ENCODE results near the gene KIF26A. TPM values are rescaled to one million over a fixed set of nuclear protein-coding genes. Genes with fewer than 3 reads are reported as not detected.

KIF26A gene
- total RNA-seq, 4 donors from 2014 or later, result 4.6 to 7.2 (median 5.6) TPM

DNA sequence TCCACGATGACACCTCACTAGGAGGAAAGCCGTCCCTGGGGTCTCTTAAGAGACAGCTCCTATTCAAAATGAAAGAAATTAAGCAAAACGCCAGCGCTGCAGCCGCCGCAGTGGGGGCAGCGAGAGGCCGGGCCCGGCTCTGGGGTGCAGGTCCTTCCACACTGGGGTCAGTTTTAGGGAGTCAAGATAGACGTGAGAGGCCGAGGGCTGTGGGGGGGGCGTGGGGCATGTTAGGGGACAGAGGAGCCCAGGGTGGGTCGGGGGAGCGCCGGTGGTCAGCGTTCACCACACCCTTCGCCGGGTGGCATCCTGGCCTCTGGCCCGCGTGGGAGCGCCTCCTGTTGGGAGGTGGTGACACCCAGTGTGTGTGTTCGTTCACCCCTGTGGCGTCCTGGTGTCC is 25.7 kb downstream of the KIF26A start:
- H3K4me1 ChIP-seq, result peaks cover 0 to 10% (median 0%) of the 10 kb centered on the region in 4 donors
- no peak overlapping the region for H3K27ac ChIP-seq (replicated peaks in 1 of 4)
- peaks cover 0 to 8% (median 0%) of the 10 kb centered on the region in 4 donors for H3K27me3 ChIP-seq
- TF ChIP-seq CTCF (IDR thresholded peaks at IDR 0.05) (no peak), POLR2A (IDR thresholded peaks at IDR 0.05; ENCODE audit: low read depth) (no peak), EP300 (IDR thresholded peaks at IDR 0.05) (no peak), POLR2AphosphoS5 (IDR thresholded peaks at IDR 0.05) (no peak)
- H3K9me3 ChIP-seq, result no peaks in the 10 kb centered on the region
- H3K4me3 ChIP-seq, result no peak overlapping the region
- intact Hi-C loops (cut with DNase I), result no loop called here
- 82% methylated on average over 14 of the region's 23 CpGs for WGBS
- no peaks in the 10 kb centered on the region for H3K36me3 ChIP-seq
- no peak for DNase-seq (ENCODE audit: extremely low spot score)

DNA sequence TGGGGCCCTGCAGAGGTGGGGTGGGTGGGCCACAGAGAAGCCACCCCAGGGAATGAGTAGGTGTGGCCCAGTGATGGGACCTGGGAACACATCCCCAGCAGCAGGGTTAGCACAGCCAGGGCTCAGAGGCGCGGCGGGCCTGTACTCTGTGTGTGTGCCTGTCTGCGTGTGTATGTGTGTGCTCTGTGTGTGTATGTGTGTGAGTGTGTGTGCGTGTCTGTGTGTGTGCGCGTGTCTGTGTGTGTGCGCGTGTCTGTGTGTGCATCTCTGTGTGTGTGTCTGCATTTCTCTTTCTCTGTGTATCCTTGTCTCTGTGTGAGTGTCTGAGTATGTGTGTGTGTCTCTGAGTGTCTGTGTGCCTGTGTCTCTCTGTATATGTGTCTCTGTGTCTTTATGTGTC is 26.1 kb downstream of the KIF26A start:
- intact Hi-C loops (cut with DNase I), result no loop called here
- no peak for DNase-seq (ENCODE audit: extremely low spot score)
- 83% methylated on average over 9 of the region's 9 CpGs for WGBS

DNA sequence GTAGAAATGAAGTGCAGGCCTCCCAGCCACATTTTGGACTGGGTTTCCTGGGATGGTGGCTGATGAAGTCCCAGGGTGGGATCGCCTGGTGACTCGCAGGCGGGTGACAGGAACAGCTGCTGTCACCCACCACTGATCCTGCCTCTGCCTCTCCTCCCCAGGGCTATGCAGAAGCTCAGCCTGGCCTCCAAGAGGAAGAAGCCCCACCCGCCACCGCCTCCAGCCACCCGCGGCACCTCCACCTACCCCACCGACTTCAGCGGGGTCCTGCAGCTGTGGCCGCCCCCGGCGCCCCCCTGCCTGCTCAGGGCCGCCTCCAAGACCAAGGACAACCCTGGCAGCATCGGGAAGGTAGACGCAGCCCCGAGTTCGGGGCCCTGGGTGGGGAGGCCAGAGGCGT is 28.3 kb downstream of the KIF26A start:
- WGBS, result 100% methylated on average over 1 of the region's 18 CpGs
- TF ChIP-seq CTCF (IDR thresholded peaks at IDR 0.05) (no peak), POLR2AphosphoS5 (IDR thresholded peaks at IDR 0.05) (no peak), POLR2A (IDR thresholded peaks at IDR 0.05; ENCODE audit: low read depth) (no peak), EP300 (IDR thresholded peaks at IDR 0.05) (no peak)
- H3K36me3 ChIP-seq, result no peaks in the 10 kb centered on the region
- H3K27me3 ChIP-seq, result peaks cover 0 to 15% (median 0%) of the 10 kb centered on the region in 4 donors
- intact Hi-C loops (cut with DNase I), result no loop called here
- DNase-seq (ENCODE audit: extremely low spot score), result no peak
- no peak overlapping the region for H3K27ac ChIP-seq (replicated peaks in 1 of 4)
- H3K9me3 ChIP-seq, result no peaks in the 10 kb centered on the region
- H3K4me3 ChIP-seq, result no peak overlapping the region
- peaks cover 0 to 24% (median 0%) of the 10 kb centered on the region in 4 donors for H3K4me1 ChIP-seq

More for the DNA sequence above, 26.1 kb downstream of the KIF26A start:
- H3K36me3 ChIP-seq, result no peaks in the 10 kb centered on the region
- peaks cover 0 to 15% (median 0%) of the 10 kb centered on the region in 4 donors for H3K4me1 ChIP-seq
- H3K27ac ChIP-seq (replicated peaks in 1 of 4), result no peak overlapping the region
- H3K9me3 ChIP-seq, result no peaks in the 10 kb centered on the region
- TF ChIP-seq POLR2AphosphoS5 (IDR thresholded peaks at IDR 0.05) (no peak), EP300 (IDR thresholded peaks at IDR 0.05) (no peak), CTCF (IDR thresholded peaks at IDR 0.05) (no peak), POLR2A (IDR thresholded peaks at IDR 0.05; ENCODE audit: low read depth) (no peak)
- H3K27me3 ChIP-seq, result peaks cover 0 to 8% (median 0%) of the 10 kb centered on the region in 4 donors
- H3K4me3 ChIP-seq, result no peak overlapping the region

- intact Hi-C loops (cut with DNase I), result no loop called here
- no peak for TF ChIP-seq POLR2AphosphoS5 (IDR thresholded peaks at IDR 0.05)
- no peak for TF ChIP-seq POLR2A (IDR thresholded peaks at IDR 0.05; ENCODE audit: low read depth)
- no peak for TF ChIP-seq CTCF (IDR thresholded peaks at IDR 0.05)
- TF ChIP-seq EP300 (IDR thresholded peaks at IDR 0.05), result no peak
- WGBS, result 87% methylated on average over 13 of the region's 15 CpGs
- Histone ChIP-seq H3K9me3 (no peaks in the 10 kb centered on the region), H3K36me3 (peaks cover 0 to 9% (median 0%) of the 10 kb centered on the region in 4 donors), H3K4me1 (peaks cover 0 to 29% (median 0%) of the 10 kb centered on the region in 4 donors), H3K27me3 (peaks cover 0 to 24% (median 0%) of the 10 kb centered on the region in 4 donors), H3K4me3 (no peak overlapping the region), H3K27ac (replicated peaks in 1 of 4) (peak overlapping the region in 1 of 4 donors; percentile 27)
- no peak for DNase-seq (ENCODE audit: extremely low spot score)
Observed at GRCh38 chr14:104168603-104169002, 30.2 kb downstream of the KIF26A start.

Data from esophagus muscularis mucosa (tissue), 4 donors.